ENCODE results near the gene MPZL1.

GRCh38 chr1:167781558-167781957 is 59.8 kb downstream of the MPZL1 start:
- TF ChIP-seq CTCF (IDR thresholded peaks at IDR 0.05) = no peak
- no peak for TF ChIP-seq POLR2A (IDR thresholded peaks at IDR 0.05)
